ENCODE measurements around the gene UBE4A. TPM values are rescaled to one million over a fixed set of nuclear protein-coding genes. Genes with fewer than 3 reads are reported as not detected.

The UBE4A gene
- total and polyA plus RNA-seq, 9 of the 15 experiments (the other 6 are each of a cell fraction or from before 2014, with no cell fraction given), result 13.5 to 45.2 (median 26.8) TPM

- H3K4me2 ChIP-seq (ENCODE audit: insufficient read depth, low read length), result no peak overlapping the region
- peaks cover 3% of the 10 kb centered on the region for H3K9me1 ChIP-seq (ENCODE audit: control insufficient read depth, insufficient read depth, low read length)
- ATAC-seq, result peak; percentile 41; the same call in 2 of the 3 replicates
- ChIA-PET CTCF (ENCODE audit: low intra/inter-chr PET ratio) (no interaction called here), POLR2A (no interaction called here)
- FAIRE-seq, result peak; percentile 29
- in situ Hi-C loops (cut with MboI), result no loop called here
- H4K20me1 ChIP-seq (replicated peaks; ENCODE audit: control insufficient read depth, insufficient read depth, low read length), result no peaks in the 10 kb centered on the region
- H3K36me3 ChIP-seq (ENCODE audit: control insufficient read depth, insufficient read depth, low read length), result no peaks in the 10 kb centered on the region
- DNase-seq (ENCODE audit: extremely low read depth in 1 of 4, low spot score in 3 of 4), result peak in 1 of 4 experiments; percentile 38
- H3K79me2 ChIP-seq (ENCODE audit: control insufficient read depth, insufficient read depth, low read length), result no peaks in the 10 kb centered on the region
- H3K27ac ChIP-seq (ENCODE audit: extremely low read depth, low read depth, low read length), result no peak overlapping the region; the same call in 2 of the 3 replicates
- H3K9ac ChIP-seq (ENCODE audit: insufficient read depth in 1 of 2, low read depth in 2 of 2, low read length in 2 of 2), result no peak overlapping the region
- no peak overlapping the region for H3K4me3 ChIP-seq
- H2AFZ ChIP-seq (ENCODE audit: low read depth, low read length), result peak overlapping the region; percentile 34; the same call in 1 of the 2 replicates
- peaks cover 0 to 7% of the 10 kb centered on the region in 2 experiments; a peak in 1 of 5 replicates for H3K27me3 ChIP-seq (ENCODE audit: control insufficient read depth in 2 of 2, insufficient read depth in 2 of 2, low read length in 2 of 2)
- H3K9me3 ChIP-seq (replicated peaks; ENCODE audit: control insufficient read depth, insufficient read depth, low read depth, low read length), result no peaks in the 10 kb centered on the region
- intact Hi-C loops (cut with micrococcal nuclease), result loop anchor here (1.0 to 5.0 kb wide), 2 partner anchors 36 to 113 kb away; no protein-coding TSS in a partner anchor
- 4% methylated on average over 4 of the region's 4 CpGs for WGBS (ENCODE audit: insufficient coverage, low coverage, missing lambda C conversion rate)
- BruUV-seq (replicated peaks), result no TSS peak
- H3K4me1 ChIP-seq (replicated peaks in 1 of 2; ENCODE audit: control insufficient read depth in 2 of 2, insufficient read depth in 2 of 2, low read length in 2 of 2), result peaks cover 12 to 31% of the 10 kb centered on the region in 2 experiments
- no peak for TF ChIP-seq ZFP36 (IDR thresholded peaks at IDR 0.05; ENCODE audit: low read depth, low read length, partially characterized antibody)
- no peak for TF ChIP-seq SMAD3 (CRISPR knock-in tag; conservative IDR thresholded peaks at IDR 0.05)
- TF ChIP-seq ZNF3 (CRISPR knock-in tag; IDR thresholded peaks at IDR 0.05), result no peak
- no peak for TF ChIP-seq RB1 (IDR thresholded peaks at IDR 0.05; ENCODE audit: low read depth)
- no peak for TF ChIP-seq ZNF224 (CRISPR knock-in tag; IDR thresholded peaks at IDR 0.05)
- TF ChIP-seq HLTF (IDR thresholded peaks at IDR 0.05), result no peak
- no peak for TF ChIP-seq ZNF197 (CRISPR knock-in tag; IDR thresholded peaks at IDR 0.05; ENCODE audit: low read depth)
- no peak for TF ChIP-seq CREB1 (IDR thresholded peaks at IDR 0.05)
- TF ChIP-seq CREB1 (CRISPR knock-in tag; IDR thresholded peaks at IDR 0.05), result no peak
- no peak for TF ChIP-seq SRSF9 (IDR thresholded peaks at IDR 0.05; ENCODE audit: borderline replicate concordance, low read depth, low read length)
- no peak for TF ChIP-seq COPS2 (conservative IDR thresholded peaks at IDR 0.05)
- TF ChIP-seq CBX5 (IDR thresholded peaks at IDR 0.05; ENCODE audit: borderline replicate concordance, low read depth), result no peak
- TF ChIP-seq MCM5 (IDR thresholded peaks at IDR 0.05; ENCODE audit: low read depth), result no peak
- TF ChIP-seq MTA2 (IDR thresholded peaks at IDR 0.05; ENCODE audit: low read depth), result no peak
- TF ChIP-seq TEAD4 (IDR thresholded peaks at IDR 0.05; ENCODE audit: low read length), result no peak
- TF ChIP-seq TEAD4 (CRISPR knock-in tag; IDR thresholded peaks at IDR 0.05; ENCODE audit: borderline replicate concordance), result no peak
- TF ChIP-seq PBX2 (CRISPR knock-in tag; IDR thresholded peaks at IDR 0.05; ENCODE audit: low read depth), result no peak
- peak; percentile 62; the same call in 1 of the 2 replicates for TF ChIP-seq PBX2 (tag; conservative IDR thresholded peaks at IDR 0.05; ENCODE audit: low read depth)
- TF ChIP-seq, protein P1, sequence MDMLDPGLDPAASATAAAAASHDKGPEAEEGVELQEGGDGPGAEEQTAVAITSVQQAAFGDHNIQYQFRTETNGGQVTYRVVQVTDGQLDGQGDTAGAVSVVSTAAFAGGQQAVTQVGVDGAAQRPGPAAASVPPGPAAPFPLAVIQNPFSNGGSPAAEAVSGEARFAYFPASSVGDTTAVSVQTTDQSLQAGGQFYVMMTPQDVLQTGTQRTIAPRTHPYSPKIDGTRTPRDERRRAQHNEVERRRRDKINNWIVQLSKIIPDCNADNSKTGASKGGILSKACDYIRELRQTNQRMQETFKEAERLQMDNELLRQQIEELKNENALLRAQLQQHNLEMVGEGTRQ (CRISPR knock-in tag; IDR thresholded peaks at IDR 0.05), result no peak
- TF ChIP-seq ARID3A (IDR thresholded peaks at IDR 0.05; ENCODE audit: borderline replicate concordance, low read depth, low read length), result 0 out of 2 replicates have a peak, but pooled peaks have one; percentile 16
- TF ChIP-seq MEIS2 (IDR thresholded peaks at IDR 0.05; ENCODE audit: partially characterized antibody), result peak; percentile 89
Measured at GRCh38 chr11:118311518-118311917, 47.9 kb upstream of the UBE4A start.

Data from K562 (cell line).